Cardiac fibroblast (primary cell): ENCODE measurements around the gene TIPIN.
A peak's percentile ranks its signal among the peaks of the same experiment; 100 is the strongest.
"Not testable (repeated sequence)": the region's sequence is repeated elsewhere in the genome, so short reads cannot be mapped to it uniquely, and the experiment has no call there.

ENCODE experiments used
- DNase-seq, 2 donors: peaks; one replicate each; pipeline versions ENCODE4 v3.0.0 to v3.0.0-alpha.2; 2010; ENCODE audit warnings: low read depth in 2 of 2
- H3K4me3 ChIP-seq, 2 donors: replicated peaks in 1 of 2; 1 replicate in 1 of 2; 2 replicates in 1 of 2; pipeline ENCODE4 v1.5.1; 2011; ENCODE audit warnings: low read depth in 2 of 2, low read length in 2 of 2, mild to moderate bottlenecking in 2 of 2, moderate library complexity in 1 of 2
- CTCF ChIP-seq: IDR thresholded peaks from one replicate; pipeline ENCODE4 v1.5.1; 2011; ENCODE audit warnings: low read depth, mild to moderate bottlenecking, low read length, inconsistent platforms

TIPIN gene

GRCh38 chr15:66356077-66356358, 467 bp downstream of the TIPIN start:
- no peak for TF ChIP-seq CTCF
- H3K4me3 ChIP-seq = peak overlapping the region; percentile 78 to 81
- DNase-seq = no peak

DNA sequence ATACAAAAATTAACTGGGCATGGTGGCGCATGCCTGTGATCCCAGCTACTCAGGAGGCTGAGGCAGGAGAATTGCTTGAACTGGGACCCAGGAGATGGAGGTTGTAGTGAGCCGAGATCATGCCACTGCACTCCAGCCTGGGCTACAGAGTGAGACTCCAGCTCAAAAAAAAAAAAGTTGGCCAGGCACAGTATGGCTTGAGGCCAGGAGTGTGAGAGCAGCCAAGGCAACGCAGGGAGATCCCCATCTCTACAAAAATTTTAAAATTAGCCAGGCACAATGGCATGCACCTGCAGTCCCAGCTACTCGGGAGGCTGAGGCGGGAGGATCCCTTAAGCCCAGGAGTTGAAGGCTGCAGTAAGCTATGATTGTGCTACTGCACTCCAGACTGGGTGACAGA, 8.0 kb downstream of the TIPIN start:
- not testable (repeated sequence) for H3K4me3 ChIP-seq

DNA sequence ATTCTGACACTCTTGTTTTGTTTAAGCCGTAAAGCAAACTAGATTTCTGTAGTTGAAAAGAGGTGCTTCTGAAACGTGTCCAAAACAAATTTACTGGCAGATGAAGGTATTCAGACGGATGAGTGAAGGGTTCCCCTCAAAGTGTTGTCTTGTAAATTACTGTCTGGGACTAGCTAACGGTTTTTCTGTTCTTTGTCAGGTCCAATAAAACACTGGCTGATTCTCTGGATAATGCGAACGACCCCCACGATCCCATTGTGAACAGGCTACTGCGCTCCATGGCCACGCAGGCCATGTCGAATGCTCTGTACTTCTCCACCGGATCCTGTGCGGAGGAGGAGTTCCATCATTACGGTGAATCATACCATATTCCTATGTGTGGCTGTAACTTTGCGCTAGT, 27.7 kb downstream of the TIPIN start:
- no peak for DNase-seq
- H3K4me3 ChIP-seq = no peak overlapping the region
- no peak for TF ChIP-seq CTCF

More for the DNA sequence above, 8.0 kb downstream of the TIPIN start:
- not testable (repeated sequence) for DNase-seq

DNA sequence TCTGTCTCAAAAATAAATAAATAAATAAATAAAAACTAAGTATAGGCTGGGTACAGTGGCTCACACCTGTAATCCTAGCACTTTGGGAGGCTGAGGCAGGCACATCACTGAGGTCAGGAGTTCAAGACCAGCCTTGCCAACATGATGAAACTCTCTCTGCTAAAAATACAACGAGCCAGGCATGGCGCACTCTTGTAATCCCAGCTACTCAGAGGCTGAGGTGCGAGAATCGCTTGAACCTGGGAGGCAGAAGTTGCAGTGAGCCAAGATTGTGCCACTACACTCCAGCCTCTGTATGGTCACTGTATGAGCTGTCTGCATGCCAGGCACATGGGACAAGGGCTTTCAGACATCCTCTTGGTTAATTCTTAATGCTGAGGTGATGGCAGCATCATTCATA, 28.7 kb downstream of the TIPIN start:
- no peak for DNase-seq
- H3K4me3 ChIP-seq = no peak overlapping the region
- no peak for TF ChIP-seq CTCF

GRCh38 chr15:66326051-66326450, 30.4 kb downstream of the TIPIN start:
- DNase-seq = no peak
- TF ChIP-seq CTCF = no peak
- no peak overlapping the region for H3K4me3 ChIP-seq

DNA sequence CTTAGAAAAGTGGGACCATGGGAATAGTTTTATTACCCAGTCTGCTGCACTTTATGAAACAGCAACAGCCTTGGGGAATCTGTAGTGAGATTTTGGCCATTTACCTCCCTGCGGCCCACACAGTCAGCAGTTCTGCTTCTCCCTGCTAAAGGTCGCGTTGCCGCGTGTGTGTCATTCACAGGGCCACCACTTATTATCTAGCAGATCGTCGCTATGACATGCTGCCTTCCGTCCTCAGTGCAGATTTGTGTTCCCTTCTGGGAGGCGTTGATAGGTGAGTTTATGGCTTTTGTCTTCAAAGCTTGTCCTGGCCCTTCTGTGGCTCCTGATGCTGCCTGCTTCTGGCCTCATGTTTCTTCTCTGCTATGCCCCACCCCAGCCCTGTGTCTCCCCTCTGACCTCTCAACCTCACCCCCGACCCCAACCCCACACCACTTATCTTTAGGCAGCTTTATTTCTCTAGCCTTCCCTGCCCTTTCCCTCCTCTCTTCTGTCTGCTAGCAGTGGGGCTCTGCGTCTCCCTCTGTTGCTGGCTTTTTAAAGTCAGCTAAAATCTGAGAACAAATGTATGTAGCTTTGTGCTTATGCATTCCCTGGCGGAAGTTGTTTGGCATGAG, 33.1 kb downstream of the TIPIN start:
- H3K4me3 ChIP-seq = no peak overlapping the region
- TF ChIP-seq CTCF = no peak
- DNase-seq = no peak

DNA sequence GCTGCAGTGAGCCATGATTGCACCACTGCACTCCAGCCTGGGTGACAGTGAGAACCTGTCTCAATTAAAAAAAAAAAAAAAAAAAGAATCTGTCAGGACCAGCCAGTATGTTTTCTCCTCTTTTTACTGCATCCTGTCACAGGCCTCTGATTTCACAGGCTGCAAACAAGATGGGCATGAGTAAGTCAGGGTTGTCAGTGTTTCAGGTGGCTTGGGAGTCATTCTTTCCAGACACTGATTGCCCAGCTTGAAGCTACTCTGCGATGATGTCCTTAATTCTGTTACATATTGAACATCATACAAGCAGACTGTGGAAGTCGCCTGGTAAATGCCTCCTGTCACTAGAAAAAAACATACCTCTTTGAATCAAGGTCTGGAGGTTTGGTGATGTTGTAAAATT, 44.3 kb downstream of the TIPIN start:
- DNase-seq = no peak
- no peak overlapping the region for H3K4me3 ChIP-seq
- no peak for TF ChIP-seq CTCF
